GM12878 (cell line): ENCODE measurements around the gene CNTNAP2. TPM values are rescaled to one million over a fixed set of nuclear protein-coding genes. Genes with fewer than 3 reads are reported as not detected.

Source experiments
- ATAC-seq: fragments of 200-7000 bp; cut with Tn5 transposase; 3 replicates; pipeline ENCODE4 v1.9.1; 2020; ENCODE audit warnings: mild to moderate bottlenecking, moderate library complexity
- BruUV-seq: library from RNA; stranded (reverse); fragments of 400-500 nt; replicated peaks from 2 replicates; lab custom pipeline; 2021; lab: Mats Ljungman, UMichigan
- CTCF ChIA-PET: fragments of 300-600 bp; sonication (Branson Sonifier 250); formaldehyde crosslinking; extraction: SDS; loops from one replicate; lab custom pipeline; 2021; ENCODE audit warnings: inconsistent platforms; lab: Yijun Ruan, JAX
- POLR2A ChIA-PET: fragments of 350-600 bp; formaldehyde crosslinking; extraction: SDS; loops from one replicate; lab custom pipeline; 2021; ENCODE audit warnings: inconsistent platforms; lab: Charles Lee
- RAD21 ChIA-PET: fragments of 300-600 bp; sonication (Branson Sonifier 250); formaldehyde crosslinking; loops from one replicate; lab custom pipeline; 2023; ENCODE audit warnings: antibody characterized with exemption; ENCODE audit not compliant: unreplicated experiment; lab: Charles Lee
- SMC1A ChIA-PET: fragments of 300-600 bp; sonication (Branson Sonifier 250); formaldehyde crosslinking; loops from one replicate; lab custom pipeline; 2023; ENCODE audit not compliant: unreplicated experiment, uncharacterized antibody; lab: Charles Lee
- DNase-seq: peaks from one replicate; pipeline ENCODE4 v3.0.0-alpha.2; 2011; ENCODE audit warnings: low read depth, low spot score
- FAIRE-seq: peaks from 3 replicates; lab custom pipeline; 2011; peaks lifted over from hg19 to GRCh38; lab: Jason Lieb, UNC
- H2AFZ ChIP-seq: 2 replicates; pipeline ENCODE4 v1.6.0; 2011; ENCODE audit warnings: low read depth, low read length, control low read depth; ENCODE audit not compliant: control insufficient read depth
- H3K27ac ChIP-seq: 2 replicates; pipeline ENCODE4 v1.5.1; 2011; ENCODE audit warnings: control low read depth; ENCODE audit not compliant: control insufficient read depth, insufficient read depth
- H3K27me3 ChIP-seq, 2 experiments: replicated peaks in 1 of 2; 2 replicates each; pipeline versions ENCODE4 v1.6.0 to v1.6.1; 2011; ENCODE audit warnings: low read length in 1 of 2; ENCODE audit not compliant: control insufficient read depth in 2 of 2, insufficient read depth in 2 of 2
- H3K36me3 ChIP-seq, 2 experiments: 2 replicates each; pipeline ENCODE4 v1.5.1; 2011; ENCODE audit warnings: low read length in 1 of 2; ENCODE audit not compliant: control insufficient read depth in 2 of 2, insufficient read depth in 2 of 2
- H3K4me1 ChIP-seq: 2 replicates; pipeline ENCODE4 v1.6.1; 2011; ENCODE audit warnings: mild to moderate bottlenecking, low read length, moderate library complexity, mixed read lengths; ENCODE audit not compliant: control insufficient read depth, insufficient read depth
- H3K4me2 ChIP-seq: 2 replicates; pipeline ENCODE4 v1.6.0; 2011; ENCODE audit warnings: control low read depth; ENCODE audit not compliant: control insufficient read depth, insufficient read depth
- H3K4me3 ChIP-seq: fragments of 200-600 bp; sonication (generic); 2 replicates; pipeline ENCODE4 v1.5.1; 2016
- H3K79me2 ChIP-seq: 2 replicates; pipeline ENCODE4 v1.6.0; 2011; ENCODE audit warnings: low read length; ENCODE audit not compliant: control insufficient read depth, insufficient read depth
- H3K9ac ChIP-seq: 2 replicates; pipeline ENCODE4 v1.8.0; 2011; ENCODE audit warnings: low read length, control low read depth, mixed read lengths; ENCODE audit not compliant: control insufficient read depth, insufficient read depth
- H3K9me3 ChIP-seq: replicated peaks from 3 replicates; pipeline ENCODE4 v1.5.1; 2011; ENCODE audit warnings: mild to moderate bottlenecking, low read length; ENCODE audit not compliant: control insufficient read depth, insufficient read depth
- H4K20me1 ChIP-seq: 2 replicates; pipeline ENCODE4 v1.6.0; 2011; ENCODE audit not compliant: control insufficient read depth, insufficient read depth
- ASH2L ChIP-seq: fragments of 300-600, 200-600 bp; sonication (generic); IDR thresholded peaks from 2 replicates; pipeline ENCODE4 v1.6.1; 2017; ENCODE audit warnings: low read depth, mild to moderate bottlenecking, borderline replicate concordance
- BACH1 ChIP-seq: fragments of 450-650 bp; IDR thresholded peaks from 2 replicates; pipeline ENCODE4 v1.6.1; 2017; ENCODE audit warnings: mild to moderate bottlenecking, borderline replicate concordance
- BRCA1 ChIP-seq: IDR thresholded peaks from 2 replicates; pipeline ENCODE4 v1.6.1; 2011; ENCODE audit warnings: low read depth, low read length, improper control_type of control experiment
- CBX3 ChIP-seq: fragments of 200-600 bp; sonication (generic); IDR thresholded peaks from 2 replicates; pipeline ENCODE4 v1.6.1; 2016; ENCODE audit warnings: low read depth, borderline replicate concordance
- CHD4 ChIP-seq: fragments of 200-600 bp; sonication (generic); IDR thresholded peaks from 2 replicates; pipeline ENCODE4 v1.6.1; 2016; ENCODE audit warnings: mild to moderate bottlenecking
- KAT2A ChIP-seq: conservative IDR thresholded peaks from 2 replicates; pipeline ENCODE4 v1.6.1; 2011; ENCODE audit warnings: low read depth, low read length; ENCODE audit not compliant: control insufficient read depth
- NR2C1 ChIP-seq: fragments of 450-650 bp; IDR thresholded peaks from 2 replicates; pipeline ENCODE4 v1.6.1; 2017; ENCODE audit warnings: antibody characterized with exemption, mild to moderate bottlenecking, moderate library complexity
- RB1 ChIP-seq: fragments of 450-650 bp; formaldehyde crosslinking; IDR thresholded peaks from 2 replicates; pipeline ENCODE4 v1.6.1; 2017; ENCODE audit warnings: mild to moderate bottlenecking, borderline replicate concordance
- SUZ12 ChIP-seq: fragments of 200-600 bp; sonication (generic); IDR thresholded peaks from one replicate; pipeline ENCODE4 v1.6.1; 2018; ENCODE audit warnings: antibody characterized with exemption, mild to moderate bottlenecking; ENCODE audit not compliant: unreplicated experiment
- TARDBP ChIP-seq: IDR thresholded peaks from 2 replicates; pipeline ENCODE4 v1.6.1; 2016; ENCODE audit warnings: borderline replicate concordance
- ZSCAN29 ChIP-seq: fragments of 450-650 bp; IDR thresholded peaks from 2 replicates; pipeline ENCODE4 v1.6.1; 2017; ENCODE audit warnings: mild to moderate bottlenecking, moderate library complexity
- ZZZ3 ChIP-seq: IDR thresholded peaks from 2 replicates; pipeline ENCODE4 v1.6.1; 2011; ENCODE audit warnings: low read depth; ENCODE audit not compliant: control insufficient read depth, insufficient read length
- WGBS: methylation state at CpG from one replicate; pipeline ENCODE4 v1.1.6; 2016; ENCODE audit warnings: low lambda C conversion rate; ENCODE audit not compliant: insufficient replicate concordance, insufficient coverage; ENCODE audit errors: missing lambda C conversion rate; 5-methylcytosine and 5-hydroxymethylcytosine counted together
- in situ Hi-C: fragments of 300-500 bp; cut with MboI; formaldehyde crosslinking; loops from 9 replicates; pipeline ENCODE4 v1.14.3; 2018; ENCODE audit warnings: mixed read lengths
- intact Hi-C: fragments of 100-400 bp; cut with micrococcal nuclease; formaldehyde crosslinking; loops from one replicate; pipeline ENCODE4 v1.14.2; 2022; ENCODE audit not compliant: unreplicated experiment
- polyA plus RNA-seq, 11 experiments: library from polyadenylated mRNA; depleted of rRNA in 4 of 11; unstranded in 6 of 11; stranded (reverse) in 5 of 11; fragments of >200 nt; fragmentation: Nextera tagmentation in 4 of 11; fragmentation: Illumina TruSeq in 1 of 11; extraction: Ambion mirVana in 4 of 11; extraction: Trizol in 1 of 11; gene quantifications; 1 replicate in 1 of 11; 2 replicates in 10 of 11; pipeline versions ENCODE4 v1.2.1 to v1.2.3, GENCODE V29; 2011 to 2016; ENCODE audit warnings: inconsistent platforms in 2 of 11, missing spikeins in 2 of 11, low read depth in 1 of 11
- total RNA-seq, 4 experiments: library from RNA; depleted of rRNA in 3 of 4; stranded (reverse); fragments of >200 nt in 3 of 4; fragmentation: Illumina TruSeq in 1 of 4; extraction: Trizol in 1 of 4; gene quantifications; 2 replicates each; pipeline versions ENCODE4 v1.2.1 to v1.2.3, GENCODE V29; 2013 to 2021
- TF ChIP-seq, protein P1 (sequence below): IDR thresholded peaks from 2 replicates; pipeline ENCODE4 v1.6.1; 2011; ENCODE audit warnings: low read depth, low read length, improper control_type of control experiment, borderline replicate concordance
- TF ChIP-seq, protein P2 (sequence below), 3 experiments: IDR thresholded peaks in 2 of 3; conservative IDR thresholded peaks in 1 of 3; 2 replicates each; pipeline ENCODE4 v1.5.1; 2011; ENCODE audit warnings: low read depth in 3 of 3, low read length in 3 of 3, mild to moderate bottlenecking in 3 of 3, control low read depth in 2 of 3, moderate library complexity in 2 of 3, inconsistent platforms in 1 of 3, mixed read lengths in 1 of 3; ENCODE audit not compliant: control insufficient read depth in 2 of 3, insufficient read depth in 1 of 3; ENCODE audit errors: extremely low read depth in 1 of 3

Gene CNTNAP2
- total and polyA plus RNA-seq, 10 of the 15 experiments (the other 5 are each of a cell fraction or from before 2014, with no cell fraction given) = 0.03 to 0.08 (median 0.03) TPM; not detected in 7

GRCh38 chr7:147659036-147659995 lies 1542.7 kb downstream of the CNTNAP2 start:
- H3K9me3 ChIP-seq = no peaks in the 10 kb centered on the region
- no peak overlapping the region for H3K9ac ChIP-seq
- FAIRE-seq = no peak
- ChIA-PET POLR2A (no interaction called here), SMC1A (no interaction called here), RAD21 (no interaction called here), CTCF (no interaction called here)
- no peaks in the 10 kb centered on the region for H3K36me3 ChIP-seq
- no peak for ATAC-seq
- H3K27me3 ChIP-seq = no peaks in the 10 kb centered on the region
- H3K4me2 ChIP-seq = no peak overlapping the region
- H4K20me1 ChIP-seq = no peaks in the 10 kb centered on the region
- no peak overlapping the region for H2AFZ ChIP-seq
- no TSS peak for BruUV-seq
- no peak overlapping the region for H3K27ac ChIP-seq
- WGBS = 34% methylated on average over 4 of the region's 4 CpGs
- no peak for TF ChIP-seq RB1
- TF ChIP-seq TARDBP = no peak
- no peak for TF ChIP-seq ZSCAN29
- TF ChIP-seq KAT2A = no peak
- no peak for TF ChIP-seq NR2C1
- no peak for TF ChIP-seq BACH1
- TF ChIP-seq BRCA1 = no peak
- no peak for TF ChIP-seq SUZ12
- no peak for TF ChIP-seq ASH2L
- TF ChIP-seq, protein P1, sequence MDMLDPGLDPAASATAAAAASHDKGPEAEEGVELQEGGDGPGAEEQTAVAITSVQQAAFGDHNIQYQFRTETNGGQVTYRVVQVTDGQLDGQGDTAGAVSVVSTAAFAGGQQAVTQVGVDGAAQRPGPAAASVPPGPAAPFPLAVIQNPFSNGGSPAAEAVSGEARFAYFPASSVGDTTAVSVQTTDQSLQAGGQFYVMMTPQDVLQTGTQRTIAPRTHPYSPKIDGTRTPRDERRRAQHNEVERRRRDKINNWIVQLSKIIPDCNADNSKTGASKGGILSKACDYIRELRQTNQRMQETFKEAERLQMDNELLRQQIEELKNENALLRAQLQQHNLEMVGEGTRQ = no peak
- TF ChIP-seq CHD4 = no peak
- no peak for TF ChIP-seq ZZZ3
- TF ChIP-seq, protein P2, sequence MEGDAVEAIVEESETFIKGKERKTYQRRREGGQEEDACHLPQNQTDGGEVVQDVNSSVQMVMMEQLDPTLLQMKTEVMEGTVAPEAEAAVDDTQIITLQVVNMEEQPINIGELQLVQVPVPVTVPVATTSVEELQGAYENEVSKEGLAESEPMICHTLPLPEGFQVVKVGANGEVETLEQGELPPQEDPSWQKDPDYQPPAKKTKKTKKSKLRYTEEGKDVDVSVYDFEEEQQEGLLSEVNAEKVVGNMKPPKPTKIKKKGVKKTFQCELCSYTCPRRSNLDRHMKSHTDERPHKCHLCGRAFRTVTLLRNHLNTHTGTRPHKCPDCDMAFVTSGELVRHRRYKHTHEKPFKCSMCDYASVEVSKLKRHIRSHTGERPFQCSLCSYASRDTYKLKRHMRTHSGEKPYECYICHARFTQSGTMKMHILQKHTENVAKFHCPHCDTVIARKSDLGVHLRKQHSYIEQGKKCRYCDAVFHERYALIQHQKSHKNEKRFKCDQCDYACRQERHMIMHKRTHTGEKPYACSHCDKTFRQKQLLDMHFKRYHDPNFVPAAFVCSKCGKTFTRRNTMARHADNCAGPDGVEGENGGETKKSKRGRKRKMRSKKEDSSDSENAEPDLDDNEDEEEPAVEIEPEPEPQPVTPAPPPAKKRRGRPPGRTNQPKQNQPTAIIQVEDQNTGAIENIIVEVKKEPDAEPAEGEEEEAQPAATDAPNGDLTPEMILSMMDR (IDR thresholded peaks at IDR 0.05 in 2 of 3, conservative IDR thresholded peaks at IDR 0.05 in 1 of 3; ENCODE audit: control insufficient read depth in 2 of 3, extremely low read depth in 1 of 3, insufficient read depth in 1 of 3, low read depth in 3 of 3, low read length in 3 of 3) = no peak
- no peak for TF ChIP-seq CBX3
- DNase-seq = no peak
- no peak overlapping the region for H3K4me3 ChIP-seq
- no peaks in the 10 kb centered on the region for H3K4me1 ChIP-seq
- H3K79me2 ChIP-seq = no peaks in the 10 kb centered on the region
- intact Hi-C loops (no loop called here), in situ Hi-C loops (no loop called here)
